Skeletal muscle satellite cell (primary cell): ENCODE data around the gene ZZZ3. TPM values are rescaled to one million over a fixed set of nuclear protein-coding genes. Genes with fewer than 3 reads are reported as not detected.
A peak's percentile ranks its signal among the peaks of the same experiment; 100 is the strongest.
"Not testable (repeated sequence)": the region's sequence is repeated elsewhere in the genome, so short reads cannot be mapped to it uniquely, and the experiment has no call there.

ENCODE experiments used
- H3K27me3 ChIP-seq: 2 replicates; pipeline ENCODE4 v1.7.0; 2013; ENCODE audit warnings: low read length; ENCODE audit not compliant: control insufficient read depth, insufficient read depth
- H3K36me3 ChIP-seq: 2 replicates; pipeline ENCODE4 v1.7.0; 2013; ENCODE audit warnings: mild to moderate bottlenecking, control low read depth, low read length; ENCODE audit not compliant: insufficient read depth
- H3K4me1 ChIP-seq: 2 replicates; pipeline ENCODE4 v1.7.0; 2013; ENCODE audit warnings: low read length; ENCODE audit not compliant: control insufficient read depth, insufficient read depth
- H3K4me2 ChIP-seq: 2 replicates; pipeline ENCODE4 v1.7.0; 2013; ENCODE audit warnings: mild to moderate bottlenecking, low read length
- H3K4me3 ChIP-seq: 2 replicates; pipeline ENCODE4 v1.7.0; 2013; ENCODE audit warnings: low read length
- H3K9ac ChIP-seq: 2 replicates; pipeline ENCODE4 v1.7.0; 2013; ENCODE audit warnings: mild to moderate bottlenecking, low read depth, low read length, moderate library complexity
- H3K9me3 ChIP-seq: replicated peaks from 2 replicates; pipeline ENCODE4 v1.7.0; 2013; ENCODE audit warnings: mild to moderate bottlenecking, control low read depth, low read length
- total RNA-seq: library from RNA; depleted of rRNA; stranded (reverse); fragments of >200 nt; gene quantifications from 2 replicates; pipeline ENCODE4 v1.2.3, GENCODE V29; 2012; rRNA removed

The ZZZ3 gene
- 56.1 and 60.3 TPM in 2 replicates for total RNA-seq

DNA sequence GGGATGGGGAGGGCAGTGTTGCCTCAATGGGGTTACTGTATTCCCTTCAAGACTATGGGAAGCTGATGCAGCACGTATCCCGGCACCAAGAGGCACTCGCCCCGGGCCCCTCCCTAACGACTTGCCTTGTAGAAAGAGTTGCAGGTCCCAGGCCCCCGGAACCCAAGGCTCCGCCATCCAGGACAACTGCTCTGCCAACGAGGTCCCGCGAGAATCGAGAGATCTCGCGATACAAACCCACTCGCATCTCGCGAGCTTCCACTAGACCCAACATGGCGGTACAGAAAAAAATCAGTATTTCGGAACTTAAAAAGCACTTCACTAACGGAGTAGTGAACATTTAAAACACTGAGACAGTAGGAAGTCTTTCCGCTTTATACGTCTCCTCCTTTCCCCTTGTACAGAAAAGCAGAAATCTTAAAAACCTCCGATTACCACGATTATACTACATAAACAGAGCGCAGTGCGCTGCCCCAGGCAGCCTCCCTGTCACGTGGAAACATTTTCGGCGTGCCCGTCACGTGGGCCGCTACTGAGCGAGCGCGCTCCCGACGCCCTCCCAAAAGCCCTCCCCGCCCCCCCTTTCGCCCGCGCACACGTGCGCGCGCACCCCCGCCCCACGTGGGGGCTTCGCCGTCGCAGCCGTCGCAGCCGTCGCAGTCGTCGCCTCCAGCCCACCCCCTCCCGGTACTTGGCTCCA is at the start of gene ZZZ3:
Gene ZZZ3 (minus strand): TSS at position 199 of the 700 bp plus-strand sequence. CDS start 49,304 bp downstream, outside the sequence.
- Histone ChIP-seq H3K4me2 (peak within 1 kb of the TSS; percentile 86), H3K4me1 (peaks cover 25% of the 10 kb centered on the region), H3K4me3 (peak within 1 kb of the TSS; percentile 97), H3K27me3 (no peaks in the 10 kb centered on the region), H3K9me3 (no peaks in the 10 kb centered on the region), H3K36me3 (no peaks in the 10 kb centered on the region), H3K9ac (peak within 1 kb of the TSS; percentile 96)

DNA sequence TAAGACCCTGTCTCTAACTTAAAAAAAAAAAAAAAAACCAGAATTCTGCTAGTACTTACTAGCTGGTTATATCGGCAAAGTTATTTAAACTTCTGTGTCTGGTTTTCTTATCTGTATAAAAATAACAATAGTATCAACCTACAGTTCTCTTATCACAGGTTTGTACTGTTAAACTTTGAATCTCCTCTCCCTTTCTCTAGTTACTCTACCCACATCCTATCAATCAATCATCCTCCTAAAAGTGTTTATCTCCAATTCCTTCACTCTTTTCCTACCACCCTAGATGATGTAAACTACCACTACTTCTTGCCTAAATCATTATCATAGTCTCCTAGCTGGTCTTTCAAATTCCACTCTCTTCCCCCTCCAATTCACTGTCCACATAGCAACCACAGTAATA is 49.6 kb upstream of the ZZZ3 start:
- H3K9me3 ChIP-seq, result no peaks in the 10 kb centered on the region
- no peak overlapping the region for H3K4me2 ChIP-seq
- H3K36me3 ChIP-seq, result peaks cover 41% of the 10 kb centered on the region
- no peak overlapping the region for H3K9ac ChIP-seq
- H3K4me3 ChIP-seq, result no peak overlapping the region
- no peaks in the 10 kb centered on the region for H3K4me1 ChIP-seq
- no peaks in the 10 kb centered on the region for H3K27me3 ChIP-seq

DNA sequence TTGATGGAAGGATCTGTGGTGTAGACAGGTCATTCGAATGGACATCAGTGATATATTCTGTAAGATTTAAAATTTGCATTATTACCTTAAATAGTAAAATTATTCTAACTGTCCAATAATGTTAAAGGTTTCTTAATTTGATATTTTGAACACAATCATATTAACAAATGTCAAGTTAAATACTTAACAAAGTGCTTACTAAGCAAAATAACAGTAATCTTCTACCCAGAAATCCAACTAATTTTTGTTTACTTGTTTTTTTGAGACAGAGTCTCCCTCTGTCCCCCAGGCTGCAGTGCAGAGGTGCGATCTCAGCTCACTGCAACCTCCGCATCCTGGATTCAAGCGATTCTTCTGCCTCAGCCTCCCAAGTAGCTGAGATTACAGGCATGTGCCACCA is 43.2 kb upstream of the ZZZ3 start:
- no peaks in the 10 kb centered on the region for H3K4me1 ChIP-seq
- peaks cover 65% of the 10 kb centered on the region for H3K36me3 ChIP-seq
- no peaks in the 10 kb centered on the region for H3K9me3 ChIP-seq
- H3K27me3 ChIP-seq, result no peaks in the 10 kb centered on the region
- no peak overlapping the region for H3K4me3 ChIP-seq
- H3K4me2 ChIP-seq, result no peak overlapping the region
- H3K9ac ChIP-seq, result no peak overlapping the region

DNA sequence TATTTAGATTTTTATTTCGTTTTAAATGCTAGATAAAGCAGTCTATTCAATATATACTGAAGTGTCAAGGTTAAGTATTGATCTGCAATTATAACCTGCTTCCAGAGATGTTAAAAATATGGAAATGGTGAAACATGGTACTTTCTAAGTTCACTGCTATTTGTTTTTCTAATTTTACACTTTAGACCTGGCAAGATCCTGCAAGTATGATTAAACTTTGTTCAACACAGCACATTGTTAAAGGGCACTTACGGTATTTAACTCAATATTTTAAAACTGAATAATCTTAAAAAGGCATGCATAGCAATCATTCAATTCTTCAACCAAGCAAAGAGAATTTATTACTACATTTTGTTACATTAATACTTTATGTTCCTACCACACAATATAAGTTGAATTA is 35.7 kb upstream of the ZZZ3 start:
- no peak overlapping the region for H3K9ac ChIP-seq
- H3K4me1 ChIP-seq, result no peaks in the 10 kb centered on the region
- no peaks in the 10 kb centered on the region for H3K27me3 ChIP-seq
- H3K36me3 ChIP-seq, result peaks cover 65% of the 10 kb centered on the region
- no peak overlapping the region for H3K4me3 ChIP-seq
- no peaks in the 10 kb centered on the region for H3K9me3 ChIP-seq
- H3K4me2 ChIP-seq, result no peak overlapping the region

DNA sequence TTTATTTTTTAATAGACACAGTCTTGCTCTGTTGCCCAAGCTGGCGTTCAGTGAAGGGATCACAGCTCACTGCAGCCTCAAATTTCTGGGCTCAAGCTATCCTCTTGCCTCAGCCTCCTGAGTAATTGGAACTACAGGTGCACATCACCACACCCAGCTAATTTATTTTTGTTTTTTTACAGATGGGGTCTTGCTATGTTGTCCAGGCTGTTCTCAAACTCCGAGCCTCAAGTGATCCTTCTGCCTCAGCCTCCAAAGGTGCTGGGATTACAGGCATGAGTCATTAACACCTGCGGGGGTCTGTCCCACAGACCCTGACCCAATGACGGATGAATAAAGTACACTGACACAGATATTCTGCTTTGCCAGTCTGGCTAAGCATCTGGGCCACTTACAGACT is 33.6 kb upstream of the ZZZ3 start:
- no peaks in the 10 kb centered on the region for H3K27me3 ChIP-seq
- H3K4me3 ChIP-seq, result no peak overlapping the region
- H3K9ac ChIP-seq, result no peak overlapping the region
- peaks cover 61% of the 10 kb centered on the region for H3K36me3 ChIP-seq
- H3K4me1 ChIP-seq, result no peaks in the 10 kb centered on the region
- no peak overlapping the region for H3K4me2 ChIP-seq
- no peaks in the 10 kb centered on the region for H3K9me3 ChIP-seq

DNA sequence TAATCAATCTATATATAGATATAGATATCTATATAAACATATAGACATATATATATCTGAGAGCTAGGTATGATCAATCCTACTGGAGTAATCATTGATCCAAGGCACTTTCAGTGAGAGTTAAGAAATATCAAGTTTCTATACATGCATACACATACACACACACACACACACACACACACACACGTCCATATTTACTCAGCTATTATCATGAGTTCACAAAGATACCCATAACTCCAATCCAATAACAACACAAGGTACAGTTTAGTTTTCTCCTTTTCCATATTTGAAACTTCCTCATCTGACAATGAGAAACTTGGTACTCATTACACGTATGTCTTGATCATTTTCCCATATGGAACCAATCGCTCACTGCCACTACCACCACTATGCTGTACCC is 27.3 kb upstream of the ZZZ3 start:
- no peak overlapping the region for H3K9ac ChIP-seq
- no peaks in the 10 kb centered on the region for H3K9me3 ChIP-seq
- peaks cover 71% of the 10 kb centered on the region for H3K36me3 ChIP-seq
- H3K27me3 ChIP-seq, result no peaks in the 10 kb centered on the region
- peaks cover 4% of the 10 kb centered on the region for H3K4me1 ChIP-seq
- H3K4me2 ChIP-seq, result no peak overlapping the region
- no peak overlapping the region for H3K4me3 ChIP-seq

DNA sequence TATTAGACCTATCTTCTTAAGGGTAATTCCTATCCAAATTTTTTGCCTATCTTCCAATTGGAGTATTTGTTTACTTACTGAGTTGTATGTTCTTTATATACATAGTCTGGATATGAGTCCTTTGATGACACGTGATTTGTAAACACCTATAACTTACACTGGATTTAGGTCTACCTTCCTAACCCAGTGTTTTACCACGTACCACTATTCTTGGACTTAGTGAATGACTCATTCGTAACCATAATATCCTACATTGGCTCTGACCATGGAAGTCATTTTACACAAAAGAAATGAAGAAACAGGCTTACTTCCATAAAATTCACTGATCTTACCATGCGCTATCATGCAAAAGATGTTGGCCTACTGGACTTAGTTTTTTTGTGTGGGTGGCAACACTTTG is 23.9 kb upstream of the ZZZ3 start:
- peaks cover 42% of the 10 kb centered on the region for H3K36me3 ChIP-seq
- no peak overlapping the region for H3K9ac ChIP-seq
- H3K4me1 ChIP-seq, result peaks cover 4% of the 10 kb centered on the region
- H3K4me2 ChIP-seq, result no peak overlapping the region
- no peaks in the 10 kb centered on the region for H3K9me3 ChIP-seq
- H3K27me3 ChIP-seq, result no peaks in the 10 kb centered on the region
- no peak overlapping the region for H3K4me3 ChIP-seq

DNA sequence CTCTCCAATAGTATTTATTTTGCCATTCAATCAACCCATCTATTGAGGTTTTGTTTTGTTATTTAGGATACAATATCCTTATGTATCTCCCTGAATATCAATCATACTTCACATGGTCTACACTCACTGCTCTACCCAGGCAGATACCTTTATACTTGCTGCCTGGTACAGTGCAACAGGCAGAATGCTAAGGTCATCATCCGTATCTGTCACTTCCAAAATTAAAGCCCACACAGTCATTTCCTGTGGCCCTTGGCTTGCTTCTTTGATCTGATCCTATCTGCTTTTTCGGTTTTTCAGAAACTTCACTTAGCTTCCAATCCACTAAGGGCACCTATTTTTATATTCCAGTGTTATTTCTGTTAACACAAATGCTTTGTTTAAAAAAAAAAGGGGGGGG is 22.3 kb upstream of the ZZZ3 start:
- Histone ChIP-seq H3K4me2 (no peak overlapping the region), H3K36me3 (peaks cover 29% of the 10 kb centered on the region)

DNA sequence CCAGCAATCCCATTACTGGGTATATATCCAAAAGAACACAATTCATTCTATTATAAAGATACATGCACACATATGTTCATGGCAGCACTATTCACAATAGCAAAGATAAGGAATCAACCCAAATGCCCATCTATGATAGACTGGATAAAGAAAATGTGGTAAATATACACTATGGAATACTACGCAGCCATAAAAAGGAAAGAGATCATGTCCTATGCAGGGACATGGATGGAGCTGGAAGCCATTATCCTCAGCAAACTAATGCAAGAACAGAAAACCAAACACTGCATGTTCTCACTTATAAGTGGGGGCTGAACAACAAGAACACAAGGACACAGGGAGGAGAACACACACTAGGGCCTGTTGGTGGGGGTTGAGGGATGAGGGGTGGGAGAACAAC is 17.2 kb upstream of the ZZZ3 start:
- not testable (repeated sequence) for H3K4me3 ChIP-seq, H3K27me3 ChIP-seq, H3K9me3 ChIP-seq, H3K4me1 ChIP-seq, H3K4me2 ChIP-seq, H3K9ac ChIP-seq
- H3K36me3 ChIP-seq, result peaks cover 14% of the 10 kb centered on the region

More for the DNA sequence above, 22.3 kb upstream of the ZZZ3 start:
- no peak overlapping the region for H3K9ac ChIP-seq
- no peaks in the 10 kb centered on the region for H3K27me3 ChIP-seq
- H3K4me3 ChIP-seq, result no peak overlapping the region
- no peaks in the 10 kb centered on the region for H3K9me3 ChIP-seq
- H3K4me1 ChIP-seq, result peaks cover 4% of the 10 kb centered on the region

DNA sequence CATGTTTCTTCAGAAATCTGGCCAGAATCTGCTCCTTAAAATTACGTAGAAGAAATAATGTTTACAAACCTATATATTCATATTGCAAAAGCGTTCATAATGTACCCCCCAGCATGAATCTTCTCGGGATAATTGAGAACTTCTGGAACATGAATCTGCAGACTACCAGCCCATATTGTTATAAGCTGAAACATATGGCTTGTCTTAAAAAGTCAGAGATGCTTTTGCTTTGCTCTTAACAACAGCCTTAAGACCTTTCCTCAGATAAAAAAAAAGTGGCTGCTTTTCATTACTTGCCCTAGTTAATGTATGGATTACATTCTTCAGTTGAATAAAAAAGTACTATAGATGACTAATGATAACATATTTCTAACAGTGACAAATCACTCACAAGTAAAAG is 15.0 kb upstream of the ZZZ3 start:
- H3K9ac ChIP-seq, result no peak overlapping the region
- no peaks in the 10 kb centered on the region for H3K4me1 ChIP-seq
- H3K9me3 ChIP-seq, result no peaks in the 10 kb centered on the region
- no peak overlapping the region for H3K4me3 ChIP-seq
- H3K4me2 ChIP-seq, result no peak overlapping the region
- H3K36me3 ChIP-seq, result peaks cover 20% of the 10 kb centered on the region
- H3K27me3 ChIP-seq, result no peaks in the 10 kb centered on the region

DNA sequence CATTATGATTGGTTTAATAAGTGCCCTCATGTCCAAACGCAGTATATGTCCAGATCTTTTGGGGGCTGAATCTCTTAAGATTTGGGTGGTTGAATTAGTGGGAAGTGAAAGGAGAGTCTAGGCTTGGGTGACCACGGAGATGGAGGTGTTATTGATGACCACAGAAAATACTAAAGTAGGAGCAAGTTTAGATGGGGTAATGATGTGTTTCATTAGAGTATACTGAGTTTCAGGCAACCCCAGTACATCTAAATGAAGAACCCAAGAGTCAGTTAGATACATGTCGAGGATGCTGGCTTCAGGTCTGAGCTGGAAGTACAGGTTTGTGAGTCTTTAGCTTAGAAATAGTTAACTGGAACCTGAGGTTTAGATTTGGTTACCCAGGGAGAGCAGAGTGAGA is 6.5 kb upstream of the ZZZ3 start:
- no peak overlapping the region for H3K9ac ChIP-seq
- H3K4me3 ChIP-seq, result no peak overlapping the region
- peaks cover 8% of the 10 kb centered on the region for H3K36me3 ChIP-seq
- H3K9me3 ChIP-seq, result no peaks in the 10 kb centered on the region
- H3K27me3 ChIP-seq, result no peaks in the 10 kb centered on the region
- H3K4me2 ChIP-seq, result no peak overlapping the region
- peaks cover 8% of the 10 kb centered on the region for H3K4me1 ChIP-seq

DNA sequence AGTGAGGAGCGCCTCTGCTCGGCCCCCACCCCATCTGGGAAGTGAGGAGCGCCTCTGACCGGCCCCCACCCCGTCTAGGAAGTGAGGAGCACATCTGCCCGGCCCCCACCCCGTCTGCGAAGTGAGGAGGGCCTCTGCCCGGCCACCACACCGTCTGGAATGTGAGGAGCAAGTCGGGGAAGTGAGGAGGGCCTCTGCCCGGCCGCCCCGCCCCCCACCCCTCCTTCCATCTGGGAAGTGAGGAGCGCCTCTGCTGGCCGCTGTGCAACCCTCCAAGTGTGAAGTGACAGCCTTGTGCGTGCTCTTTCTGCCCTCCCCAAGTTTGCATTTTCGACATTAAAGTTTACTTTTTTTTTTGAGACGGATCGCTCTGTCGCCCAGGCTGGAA is 5.1 kb upstream of the ZZZ3 start:
- Histone ChIP-seq H3K36me3 (peaks cover 4% of the 10 kb centered on the region), H3K9ac (no peak overlapping the region), H3K27me3 (no peaks in the 10 kb centered on the region), H3K4me3 (no peak overlapping the region), H3K9me3 (no peaks in the 10 kb centered on the region), H3K4me1 (peaks cover 13% of the 10 kb centered on the region), H3K4me2 (no peak overlapping the region)
